Hematopoietic multipotent progenitor cell treated with erythropoietin and hydrocortisone succinate and interleukin-3 and kit ligand, for 6 days (in vitro differentiated cells): ENCODE data around the gene SRRM2.

Experiments
- DNase-seq: peaks from one replicate; pipeline ENCODE4 v3.0.0-alpha.2; 2015

Gene SRRM2

DNA sequence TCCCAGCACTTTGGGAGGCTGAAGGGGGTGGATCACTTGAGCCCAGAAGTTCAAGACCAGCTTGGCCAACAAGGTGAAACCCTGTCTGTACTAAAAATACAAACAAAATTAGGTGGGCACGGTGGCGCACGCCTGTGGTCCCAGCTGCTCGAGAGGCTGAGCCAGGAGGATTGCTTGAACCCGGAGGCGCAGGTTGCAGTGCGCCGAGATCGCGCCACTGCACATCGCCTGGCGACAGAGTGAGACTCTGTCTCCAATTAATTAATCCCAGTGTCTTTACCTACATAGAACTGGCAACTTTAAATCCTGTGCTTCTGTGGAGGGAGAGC, 26.2 kb downstream of the SRRM2 start:
- no peak for DNase-seq

DNA sequence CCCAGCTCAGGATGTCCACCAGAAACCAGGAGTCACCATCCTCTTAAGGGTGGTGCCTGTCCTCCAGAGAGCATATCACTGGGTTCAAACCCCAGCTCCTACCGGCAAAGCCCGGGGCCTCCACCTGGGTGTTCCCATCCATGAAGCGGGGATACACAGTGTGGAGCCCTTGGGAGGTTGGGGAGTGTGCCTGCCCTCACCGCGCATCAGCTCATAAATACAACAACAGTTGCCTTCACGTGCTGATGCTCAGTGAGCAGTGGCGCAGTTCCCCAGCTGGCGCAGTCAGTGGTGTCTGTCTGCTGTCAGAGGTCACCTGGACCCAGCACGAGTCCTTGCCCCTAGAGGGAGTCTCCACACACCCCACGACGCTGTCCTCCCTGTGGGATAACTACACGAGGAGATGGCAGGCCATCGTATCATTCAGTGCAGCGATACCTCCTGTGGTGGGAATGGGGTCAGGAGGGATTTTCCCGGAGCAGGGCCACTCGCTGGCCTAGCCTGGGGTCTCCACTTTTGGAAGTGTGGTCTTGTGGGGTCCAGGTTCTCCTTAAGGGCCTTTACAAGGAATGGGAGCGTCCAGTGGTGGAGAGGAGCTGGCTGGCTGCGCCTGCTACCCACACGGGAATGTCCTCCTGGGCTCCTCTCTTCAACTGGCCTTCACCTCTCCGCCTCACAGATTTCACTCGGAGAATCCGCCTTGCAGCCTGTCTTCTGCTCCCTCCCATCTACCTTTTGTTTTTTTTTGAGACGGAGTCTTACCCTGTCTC, 26.9 kb downstream of the SRRM2 start:
- DNase-seq: no peak

- no peak for DNase-seq
These were observed 27.8 kb downstream of the SRRM2 start for GRCh38 chr16:2779978-2780898.

- DNase-seq: no peak
These were observed 30.3 kb downstream of the SRRM2 start for GRCh38 chr16:2782583-2783351.

- DNase-seq: no peak
These were observed 31.3 kb downstream of the SRRM2 start for GRCh38 chr16:2783581-2784357.

- no peak for DNase-seq
These were observed 32.1 kb downstream of the SRRM2 start for GRCh38 chr16:2784358-2785100.

DNA sequence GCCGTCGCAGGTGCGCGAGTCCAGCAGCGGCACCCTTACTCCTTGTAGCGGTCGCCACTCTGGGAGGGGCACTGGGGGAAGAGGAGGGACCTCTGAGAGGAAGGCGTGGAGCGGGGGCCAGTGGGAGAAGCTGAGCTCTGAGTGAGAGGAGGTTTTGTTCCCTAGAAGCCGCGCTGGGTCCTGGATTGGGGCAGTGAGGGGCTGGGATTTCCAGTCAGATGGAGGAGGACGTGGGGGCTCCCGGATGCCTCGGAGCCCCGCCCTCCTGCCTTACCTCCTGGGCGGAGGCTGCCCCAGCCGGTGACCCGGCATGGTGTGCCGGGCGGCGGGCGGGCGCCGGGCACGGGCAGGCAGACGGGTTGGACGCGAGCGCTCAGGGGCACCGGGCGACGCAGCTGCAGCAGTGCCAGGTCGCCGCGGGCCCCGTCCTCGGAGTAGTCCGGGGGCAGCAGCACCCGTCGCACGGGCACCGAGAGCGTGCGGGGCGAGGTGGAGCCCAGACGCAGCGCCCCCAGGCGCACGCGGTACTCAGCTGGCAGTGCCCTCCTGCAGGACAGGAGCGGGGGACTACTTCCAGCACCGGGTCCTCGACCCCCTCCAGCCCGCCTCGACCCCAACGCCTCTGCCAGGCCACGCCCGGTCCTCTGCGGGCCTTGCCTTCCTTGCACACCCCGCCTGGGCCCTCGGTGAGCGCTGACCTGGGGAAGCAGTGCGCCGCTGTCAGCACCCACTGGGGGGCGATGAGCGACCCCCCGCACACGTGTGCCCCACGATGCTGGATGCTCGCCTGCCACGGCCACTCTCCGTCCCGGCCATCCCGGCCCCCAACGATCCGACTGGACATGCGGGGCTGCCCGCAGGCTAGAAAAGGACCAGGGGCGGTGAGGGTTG, 32.9 kb downstream of the SRRM2 start:
- DNase-seq: no peak

DNA sequence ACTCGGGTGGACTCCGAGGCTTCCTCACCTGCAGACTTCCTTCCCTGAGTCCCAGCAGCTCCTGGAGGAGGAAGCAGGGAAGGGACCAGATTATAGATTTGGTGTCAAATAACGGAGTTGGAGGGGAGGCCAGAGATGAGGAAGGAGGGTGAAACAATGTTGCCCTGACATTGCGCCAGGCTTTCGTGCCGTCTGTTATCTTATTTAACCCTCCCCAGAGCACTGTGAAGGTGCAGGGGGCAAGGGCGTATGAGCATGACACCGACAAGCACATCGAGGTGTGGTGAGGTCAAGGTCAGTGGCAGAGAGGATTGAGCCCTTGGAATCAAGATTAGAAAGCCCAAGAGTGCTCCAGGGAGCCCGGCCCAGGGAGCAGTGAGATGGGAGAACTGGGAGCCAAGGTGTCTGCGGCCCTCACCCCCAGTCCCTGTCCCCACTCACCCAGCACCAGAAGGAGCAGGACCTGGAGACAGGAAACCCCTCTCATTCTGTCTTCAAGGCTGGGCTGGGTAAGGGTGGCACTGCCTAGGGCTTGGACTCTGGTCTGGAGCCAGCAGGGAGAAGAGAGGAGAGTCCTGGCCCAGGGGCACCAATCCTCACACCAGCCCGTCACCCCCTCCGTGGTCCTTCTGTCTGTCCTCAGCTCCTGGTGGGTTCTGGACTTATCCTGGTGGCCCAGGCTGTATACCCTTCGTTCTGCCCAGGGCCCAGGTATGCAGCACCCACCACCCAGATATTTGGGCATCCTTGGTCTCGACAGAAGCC, 33.8 kb downstream of the SRRM2 start:
- DNase-seq: no peak

GRCh38 chr16:2786826-2787151, 34.4 kb downstream of the SRRM2 start:
- no peak for DNase-seq

- DNase-seq: no peak
These were observed 35.0 kb downstream of the SRRM2 start, which contains the start of gene PRSS33 for GRCh38 chr16:2787406-2787805. Gene PRSS33 (minus strand): TSS chr16:2787560. CDS start chr16:2786547, 1,013 bp downstream.

- DNase-seq: no peak
These were observed 35.5 kb downstream of the SRRM2 start for GRCh38 chr16:2787961-2788360.

- no peak for DNase-seq
These were observed 38.2 kb downstream of the SRRM2 start for GRCh38 chr16:2790631-2791030.

- no peak for DNase-seq
These were observed 38.7 kb downstream of the SRRM2 start for GRCh38 chr16:2791174-2791573.

GRCh38 chr16:2792940-2793339, 40.5 kb downstream of the SRRM2 start:
- DNase-seq: no peak

DNA sequence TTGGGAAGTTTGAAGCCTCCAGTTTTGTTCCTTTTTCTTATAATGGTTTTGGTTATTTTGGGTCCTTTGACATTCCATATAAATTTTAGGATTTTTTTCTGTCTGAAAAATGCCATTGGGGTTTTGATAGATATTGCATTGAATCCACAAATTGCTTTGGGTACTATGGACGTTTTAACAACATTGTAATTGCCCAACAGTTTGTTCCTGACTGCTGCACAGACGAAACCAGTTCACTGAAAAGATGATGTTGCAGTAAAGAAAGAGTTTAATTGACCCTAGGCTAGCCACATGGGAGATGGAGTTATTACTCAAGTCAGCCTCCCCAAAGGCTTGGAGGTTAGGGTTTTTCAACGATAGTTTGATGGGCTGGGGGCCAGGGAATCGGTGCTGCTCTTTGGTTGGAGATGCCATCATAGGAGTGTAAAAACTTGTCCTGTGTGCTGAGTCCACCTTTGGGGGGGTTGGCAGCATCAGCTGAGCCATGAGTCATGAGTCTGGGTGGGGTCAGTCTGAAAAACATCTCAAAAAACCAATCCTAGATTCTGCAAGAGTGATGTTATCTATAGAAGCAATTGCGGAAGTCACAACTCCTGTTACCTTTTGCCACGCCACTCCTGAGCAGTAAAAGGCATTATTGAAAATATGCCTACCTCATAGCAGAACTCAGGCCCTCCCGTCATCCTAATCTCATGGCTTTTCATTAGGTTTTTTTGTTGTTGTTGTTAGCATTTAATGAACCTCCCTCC, 43.1 kb downstream of the SRRM2 start:
- DNase-seq: peak; percentile 20

GRCh38 chr16:2798723-2799204, 46.3 kb downstream of the SRRM2 start:
- DNase-seq: no peak

- DNase-seq: no peak
These were observed 46.9 kb downstream of the SRRM2 start for GRCh38 chr16:2799205-2799858.

GRCh38 chr16:2799859-2800226, 47.4 kb downstream of the SRRM2 start:
- peak; percentile 50 for DNase-seq
